IgD-negative memory B cell (primary cell): ENCODE data around the gene PWWP3B. TPM values are rescaled to one million over a fixed set of nuclear protein-coding genes. Genes with fewer than 3 reads are reported as not detected.

Experiments
- polyA plus RNA-seq: library from polyadenylated mRNA; unstranded; fragments of 300-500 nt; fragmentation: Illumina TruSeq; gene quantifications from one replicate; pipeline ENCODE4 v1.2.3, GENCODE V29; 2021

The PWWP3B gene
- polyA plus RNA-seq, 1 donor from 2014 or later, result not detected

Other genes with a start within 250 kb of the PWWP3B start
- gene SERPINA7, start 129.6 kb upstream of the PWWP3B start, polyA plus RNA-seq, result not detected